Testis (tissue), 2 donors: ENCODE data around the gene CAMK2B.

Experiments used
- POLR2A ChIP-seq: fragments of 450-650 bp; IDR thresholded peaks from one replicate; pipeline ENCODE4 v1.6.1; 2017; ENCODE audit warnings: antibody characterized with exemption, mild to moderate bottlenecking, moderate library complexity
- TF ChIP-seq, protein P1 (sequence below), 3 experiments: fragments of 450-650 bp in 2 of 3; fragments of 200-600 bp in 1 of 3; sonication (generic) in 1 of 3; IDR thresholded peaks; one replicate each; pipeline ENCODE4 v1.5.1; 2016 to 2019; ENCODE audit warnings: antibody characterized with exemption in 3 of 3, mild to moderate bottlenecking in 2 of 3, moderate library complexity in 1 of 3

DNA sequence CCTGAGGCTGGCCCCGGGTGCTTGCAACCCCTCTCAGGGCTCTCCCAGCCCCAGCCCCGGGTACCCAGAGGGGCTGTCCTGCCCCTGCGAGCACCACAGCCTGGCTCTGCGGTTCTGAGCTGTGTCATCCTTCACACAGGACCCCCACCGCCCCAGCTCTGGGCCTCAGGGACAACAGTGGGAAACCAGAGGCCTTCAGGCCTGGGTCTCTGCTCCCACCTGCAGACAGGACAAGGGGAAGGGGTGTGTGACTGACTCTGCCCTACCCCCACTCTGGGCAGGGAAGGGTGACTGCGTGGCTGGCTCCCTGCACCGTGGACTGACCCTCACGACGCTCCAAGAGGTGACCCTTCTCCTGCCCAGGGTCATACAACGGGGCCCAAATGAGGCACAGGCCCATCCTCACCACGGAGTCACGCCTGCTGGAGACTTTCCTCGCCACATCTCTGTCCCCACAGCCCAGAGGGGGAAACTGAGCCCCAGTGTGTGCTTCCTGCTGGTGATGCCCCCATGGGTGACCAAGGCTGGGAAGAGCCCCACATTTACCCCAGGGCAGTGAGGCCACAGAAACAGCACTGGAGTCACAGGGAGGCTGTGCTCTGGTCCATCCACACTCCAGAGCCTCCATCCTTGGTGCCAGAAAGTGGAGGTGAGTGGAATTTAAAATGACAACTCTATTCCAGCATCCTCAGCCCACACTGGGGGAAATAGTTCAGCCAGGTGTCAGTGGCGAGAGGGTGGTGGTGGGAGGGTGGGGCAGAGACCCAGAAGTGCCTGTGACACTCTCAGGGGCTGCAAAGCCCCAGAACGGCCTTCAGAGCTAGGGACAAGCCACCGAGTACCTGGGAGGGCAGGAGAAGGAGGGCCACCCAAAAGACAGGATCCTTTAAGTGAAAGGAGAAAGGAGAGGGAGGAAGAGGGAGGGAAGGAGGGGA lies 13.6 kb downstream of the CAMK2B start:
- TF ChIP-seq, protein P1, sequence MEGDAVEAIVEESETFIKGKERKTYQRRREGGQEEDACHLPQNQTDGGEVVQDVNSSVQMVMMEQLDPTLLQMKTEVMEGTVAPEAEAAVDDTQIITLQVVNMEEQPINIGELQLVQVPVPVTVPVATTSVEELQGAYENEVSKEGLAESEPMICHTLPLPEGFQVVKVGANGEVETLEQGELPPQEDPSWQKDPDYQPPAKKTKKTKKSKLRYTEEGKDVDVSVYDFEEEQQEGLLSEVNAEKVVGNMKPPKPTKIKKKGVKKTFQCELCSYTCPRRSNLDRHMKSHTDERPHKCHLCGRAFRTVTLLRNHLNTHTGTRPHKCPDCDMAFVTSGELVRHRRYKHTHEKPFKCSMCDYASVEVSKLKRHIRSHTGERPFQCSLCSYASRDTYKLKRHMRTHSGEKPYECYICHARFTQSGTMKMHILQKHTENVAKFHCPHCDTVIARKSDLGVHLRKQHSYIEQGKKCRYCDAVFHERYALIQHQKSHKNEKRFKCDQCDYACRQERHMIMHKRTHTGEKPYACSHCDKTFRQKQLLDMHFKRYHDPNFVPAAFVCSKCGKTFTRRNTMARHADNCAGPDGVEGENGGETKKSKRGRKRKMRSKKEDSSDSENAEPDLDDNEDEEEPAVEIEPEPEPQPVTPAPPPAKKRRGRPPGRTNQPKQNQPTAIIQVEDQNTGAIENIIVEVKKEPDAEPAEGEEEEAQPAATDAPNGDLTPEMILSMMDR (IDR thresholded peaks at IDR 0.05) = no peak
- no peak for TF ChIP-seq POLR2A
